OCI-LY1 (cell line): ENCODE data around the gene EPHX1.

ENCODE experiments used
- EZH2 ChIP-seq: fragments of 200-600 bp; sonication (generic), shearing (Covaris generic); IDR thresholded peaks from 2 replicates; pipeline ENCODE4 v1.8.0; 2017; ENCODE audit warnings: borderline replicate concordance, mixed run types, mild to moderate bottlenecking, antibody characterized with exemption, low read length, moderate library complexity, mixed read lengths
- TF ChIP-seq, protein P1 (sequence below): fragments of 200-600 bp; sonication (generic), shearing (Covaris generic); IDR thresholded peaks from 2 replicates; pipeline ENCODE4 v1.5.1; 2017; ENCODE audit warnings: mild to moderate bottlenecking, antibody characterized with exemption, low read length, moderate library complexity, mixed read lengths

DNA sequence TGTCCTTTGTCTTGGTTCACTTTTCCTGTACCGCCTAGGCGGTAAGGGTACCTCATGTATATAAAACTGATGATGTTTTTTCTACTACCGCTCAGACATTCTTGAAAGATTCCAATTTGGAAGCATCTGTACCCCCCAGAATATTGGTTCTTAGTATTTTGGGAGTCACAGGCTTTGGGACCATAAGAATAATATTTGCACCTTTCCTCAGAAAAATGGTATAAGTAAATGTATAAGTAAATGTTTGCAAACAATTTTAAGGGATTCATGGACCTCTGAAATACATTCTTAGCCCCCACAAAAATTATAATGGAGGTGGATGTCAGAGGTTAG is 31.6 kb upstream of the EPHX1 start:
- TF ChIP-seq, protein P1, sequence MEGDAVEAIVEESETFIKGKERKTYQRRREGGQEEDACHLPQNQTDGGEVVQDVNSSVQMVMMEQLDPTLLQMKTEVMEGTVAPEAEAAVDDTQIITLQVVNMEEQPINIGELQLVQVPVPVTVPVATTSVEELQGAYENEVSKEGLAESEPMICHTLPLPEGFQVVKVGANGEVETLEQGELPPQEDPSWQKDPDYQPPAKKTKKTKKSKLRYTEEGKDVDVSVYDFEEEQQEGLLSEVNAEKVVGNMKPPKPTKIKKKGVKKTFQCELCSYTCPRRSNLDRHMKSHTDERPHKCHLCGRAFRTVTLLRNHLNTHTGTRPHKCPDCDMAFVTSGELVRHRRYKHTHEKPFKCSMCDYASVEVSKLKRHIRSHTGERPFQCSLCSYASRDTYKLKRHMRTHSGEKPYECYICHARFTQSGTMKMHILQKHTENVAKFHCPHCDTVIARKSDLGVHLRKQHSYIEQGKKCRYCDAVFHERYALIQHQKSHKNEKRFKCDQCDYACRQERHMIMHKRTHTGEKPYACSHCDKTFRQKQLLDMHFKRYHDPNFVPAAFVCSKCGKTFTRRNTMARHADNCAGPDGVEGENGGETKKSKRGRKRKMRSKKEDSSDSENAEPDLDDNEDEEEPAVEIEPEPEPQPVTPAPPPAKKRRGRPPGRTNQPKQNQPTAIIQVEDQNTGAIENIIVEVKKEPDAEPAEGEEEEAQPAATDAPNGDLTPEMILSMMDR, result no peak
- no peak for TF ChIP-seq EZH2
